Trophoblast cell (in vitro differentiated cells and primary cell): Measurements from ENCODE around the gene NR1D1.

ENCODE experiments used
- DNase-seq, 2 donors: peaks; one replicate each; pipeline ENCODE4 v3.0.0-alpha.2; 2016
- H2AFZ ChIP-seq: 2 replicates; pipeline ENCODE4 v1.6.1; 2013; ENCODE audit warnings: low read length, moderate library complexity, mild to moderate bottlenecking; ENCODE audit not compliant: insufficient read depth, poor library complexity
- H2AK5ac ChIP-seq: 2 replicates; pipeline ENCODE4 v1.6.1; 2013; ENCODE audit warnings: mild to moderate bottlenecking, low read length
- H2BK120ac ChIP-seq: 2 replicates; pipeline ENCODE4 v1.6.1; 2013; ENCODE audit warnings: low read length, mild to moderate bottlenecking, moderate library complexity; ENCODE audit not compliant: insufficient read depth, poor library complexity
- H2BK12ac ChIP-seq: 2 replicates; pipeline ENCODE4 v1.6.1; 2013; ENCODE audit warnings: mild to moderate bottlenecking, low read length, moderate library complexity
- H2BK5ac ChIP-seq: 2 replicates; pipeline ENCODE4 v1.6.1; 2013; ENCODE audit warnings: low read length, low read depth, moderate library complexity, mild to moderate bottlenecking; ENCODE audit not compliant: poor library complexity
- H3K14ac ChIP-seq: 2 replicates; pipeline ENCODE4 v1.6.1; 2013; ENCODE audit warnings: mild to moderate bottlenecking, low read length
- H3K18ac ChIP-seq: 2 replicates; pipeline ENCODE4 v1.6.1; 2013; ENCODE audit warnings: mild to moderate bottlenecking, low read length
- H3K23ac ChIP-seq: 2 replicates; pipeline ENCODE4 v1.6.1; 2013; ENCODE audit warnings: low read length
- H3K27ac ChIP-seq: 2 replicates; pipeline ENCODE4 v1.5.1; 2013; ENCODE audit warnings: low read depth, mild to moderate bottlenecking, inconsistent platforms, low read length, moderate library complexity
- H3K27me3 ChIP-seq: 2 replicates; pipeline ENCODE4 v1.6.1; 2013; ENCODE audit warnings: inconsistent platforms, mild to moderate bottlenecking, low read length, moderate library complexity; ENCODE audit not compliant: insufficient read depth
- H3K36me3 ChIP-seq, 2 experiments: 1 replicate in 1 of 2; 2 replicates in 1 of 2; pipeline ENCODE4 v1.6.1; 2013; ENCODE audit warnings: low read length in 2 of 2, mild to moderate bottlenecking in 2 of 2, moderate library complexity in 1 of 2; ENCODE audit not compliant: insufficient read depth in 2 of 2, control insufficient read depth in 1 of 2
- H3K4ac ChIP-seq: 2 replicates; pipeline ENCODE4 v1.6.1; 2013; ENCODE audit warnings: low read depth, mild to moderate bottlenecking, low read length, moderate library complexity
- H3K4me1 ChIP-seq, 2 experiments: 1 replicate in 1 of 2; 2 replicates in 1 of 2; pipeline ENCODE4 v1.6.1; 2013; ENCODE audit warnings: low read length in 2 of 2, mild to moderate bottlenecking in 2 of 2, moderate library complexity in 1 of 2; ENCODE audit not compliant: insufficient read depth in 2 of 2, control insufficient read depth in 1 of 2
- H3K4me2 ChIP-seq: 2 replicates; pipeline ENCODE4 v1.6.1; 2013; ENCODE audit warnings: inconsistent platforms, mild to moderate bottlenecking, low read length, moderate library complexity
- H3K4me3 ChIP-seq: 2 replicates; pipeline ENCODE4 v1.5.1; 2013; ENCODE audit warnings: mild to moderate bottlenecking, low read depth, low read length, inconsistent platforms
- H3K79me1 ChIP-seq: one replicate; pipeline ENCODE4 v1.6.1; 2013; ENCODE audit warnings: low read length
- H3K79me2 ChIP-seq: 2 replicates; pipeline ENCODE4 v1.6.1; 2013; ENCODE audit warnings: low read length, mild to moderate bottlenecking; ENCODE audit not compliant: control insufficient read depth, insufficient read depth, poor library complexity
- H3K9ac ChIP-seq: 2 replicates; pipeline ENCODE4 v1.6.1; 2013; ENCODE audit warnings: mild to moderate bottlenecking, low read length
- H3K9me3 ChIP-seq: 2 replicates; pipeline ENCODE4 v1.6.1; 2013; ENCODE audit warnings: low read depth, mild to moderate bottlenecking, control low read depth, inconsistent platforms, low read length; ENCODE audit not compliant: insufficient read depth
- H4K12ac ChIP-seq: 2 replicates; pipeline ENCODE4 v1.6.1; 2013; ENCODE audit warnings: low read depth, mild to moderate bottlenecking, low read length, moderate library complexity
- H4K8ac ChIP-seq: 2 replicates; pipeline ENCODE4 v1.6.1; 2013; ENCODE audit warnings: low read depth, mild to moderate bottlenecking, low read length, moderate library complexity
- H4K91ac ChIP-seq: one replicate; pipeline ENCODE4 v1.6.1; 2013; ENCODE audit warnings: low read depth, mild to moderate bottlenecking, low read length, moderate library complexity
- WGBS: extraction: QIAGEN DNeasy Blood & Tissue Kit; methylation state at CpG from one replicate; pipeline ENCODE4 v1.1.7; 2013; ENCODE audit warnings: missing lambda C conversion rate; ENCODE audit not compliant: insufficient read length, insufficient coverage; ENCODE audit errors: extremely low coverage; 5-methylcytosine and 5-hydroxymethylcytosine counted together

NR1D1 gene

DNA sequence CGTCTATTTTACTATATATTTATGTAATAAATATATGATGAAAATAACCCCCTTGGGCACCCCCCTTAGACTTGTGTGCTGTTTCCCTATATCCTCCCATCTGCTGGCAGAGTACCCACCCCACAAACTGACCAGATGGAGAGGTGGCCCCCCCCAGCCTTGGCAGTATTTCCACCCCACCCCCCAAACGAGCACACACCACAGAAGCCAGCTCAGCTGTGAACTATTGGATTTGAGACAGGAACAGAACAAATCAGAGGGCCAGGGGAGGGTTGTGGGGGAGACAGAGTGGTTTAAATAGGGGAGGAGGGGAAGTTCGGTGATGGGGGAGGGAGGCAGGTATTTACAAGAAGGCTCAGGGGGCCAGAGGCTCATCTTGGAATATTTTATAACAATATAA, 7.8 kb downstream of the NR1D1 start:
- no peak overlapping the region for H4K8ac ChIP-seq
- H3K9ac ChIP-seq = no peak overlapping the region
- H4K91ac ChIP-seq = no peak overlapping the region
- H3K4me3 ChIP-seq = no peak overlapping the region
- H3K23ac ChIP-seq = no peak overlapping the region
- no peak overlapping the region for H3K4me2 ChIP-seq
- no CpG with 5 or more reads among the region's 3 CpGs for WGBS
- no peaks in the 10 kb centered on the region for H3K79me2 ChIP-seq
- H2BK5ac ChIP-seq = no peak overlapping the region
- no peaks in the 10 kb centered on the region for H3K27me3 ChIP-seq
- H3K9me3 ChIP-seq = no peaks in the 10 kb centered on the region
- no peak overlapping the region for H2AK5ac ChIP-seq
- H3K79me1 ChIP-seq = no peaks in the 10 kb centered on the region
- no peak overlapping the region for H2AFZ ChIP-seq
- H3K4ac ChIP-seq = no peak overlapping the region
- peaks cover 0 to 2% of the 10 kb centered on the region in 2 experiments for H3K4me1 ChIP-seq
- no peak overlapping the region for H4K12ac ChIP-seq
- no peak for DNase-seq
- no peak overlapping the region for H3K14ac ChIP-seq
- no peak overlapping the region for H3K18ac ChIP-seq
- H2BK12ac ChIP-seq = no peak overlapping the region
- H2BK120ac ChIP-seq = no peak overlapping the region
- H3K36me3 ChIP-seq = peaks cover 19 to 21% of the 10 kb centered on the region in 2 experiments
- no peak overlapping the region for H3K27ac ChIP-seq

- no CpG with 5 or more reads among the region's 18 CpGs for WGBS
- Histone ChIP-seq H3K14ac (no peak overlapping the region), H3K27ac (no peak overlapping the region)
Observed at GRCh38 chr17:40091691-40092397, 8.5 kb downstream of the NR1D1 start.

GRCh38 chr17:40090237-40091119, 9.9 kb downstream of the NR1D1 start:
- Histone ChIP-seq H3K18ac (no peak overlapping the region), H4K8ac (no peak overlapping the region), H3K27ac (no peak overlapping the region), H3K4me3 (no peak overlapping the region), H3K4me1 (peaks cover 0 to 2% of the 10 kb centered on the region in 2 experiments), H4K12ac (no peak overlapping the region), H3K79me1 (no peaks in the 10 kb centered on the region), H3K9ac (no peak overlapping the region), H3K23ac (no peak overlapping the region), H4K91ac (no peak overlapping the region), H3K27me3 (no peaks in the 10 kb centered on the region), H2BK12ac (no peak overlapping the region), H2AFZ (no peak overlapping the region), H2BK5ac (no peak overlapping the region), H3K4ac (no peak overlapping the region), H3K14ac (no peak overlapping the region), H2BK120ac (no peak overlapping the region), H3K79me2 (no peaks in the 10 kb centered on the region), H3K9me3 (peaks cover 2% of the 10 kb centered on the region), H3K36me3 (peaks cover 20 to 26% of the 10 kb centered on the region in 2 experiments), H2AK5ac (no peak overlapping the region), H3K4me2 (no peak overlapping the region)
- no peak for DNase-seq
- WGBS = no CpG with 5 or more reads among the region's 14 CpGs

More at GRCh38 chr17:40091691-40092397, 8.5 kb downstream of the NR1D1 start:
- Histone ChIP-seq H2BK12ac (no peak overlapping the region), H3K9me3 (no peaks in the 10 kb centered on the region), H2BK5ac (no peak overlapping the region), H4K12ac (no peak overlapping the region), H2AFZ (no peak overlapping the region), H4K91ac (no peak overlapping the region), H3K36me3 (peaks cover 20 to 26% of the 10 kb centered on the region in 2 experiments), H3K4me2 (no peak overlapping the region), H3K4me1 (peaks cover 0 to 2% of the 10 kb centered on the region in 2 experiments), H3K18ac (no peak overlapping the region), H3K9ac (no peak overlapping the region), H3K79me1 (no peaks in the 10 kb centered on the region), H3K23ac (no peak overlapping the region), H4K8ac (no peak overlapping the region), H2BK120ac (no peak overlapping the region), H3K4me3 (no peak overlapping the region), H3K79me2 (no peaks in the 10 kb centered on the region), H3K27me3 (no peaks in the 10 kb centered on the region), H2AK5ac (no peak overlapping the region), H3K4ac (no peak overlapping the region)
- DNase-seq = no peak

DNA sequence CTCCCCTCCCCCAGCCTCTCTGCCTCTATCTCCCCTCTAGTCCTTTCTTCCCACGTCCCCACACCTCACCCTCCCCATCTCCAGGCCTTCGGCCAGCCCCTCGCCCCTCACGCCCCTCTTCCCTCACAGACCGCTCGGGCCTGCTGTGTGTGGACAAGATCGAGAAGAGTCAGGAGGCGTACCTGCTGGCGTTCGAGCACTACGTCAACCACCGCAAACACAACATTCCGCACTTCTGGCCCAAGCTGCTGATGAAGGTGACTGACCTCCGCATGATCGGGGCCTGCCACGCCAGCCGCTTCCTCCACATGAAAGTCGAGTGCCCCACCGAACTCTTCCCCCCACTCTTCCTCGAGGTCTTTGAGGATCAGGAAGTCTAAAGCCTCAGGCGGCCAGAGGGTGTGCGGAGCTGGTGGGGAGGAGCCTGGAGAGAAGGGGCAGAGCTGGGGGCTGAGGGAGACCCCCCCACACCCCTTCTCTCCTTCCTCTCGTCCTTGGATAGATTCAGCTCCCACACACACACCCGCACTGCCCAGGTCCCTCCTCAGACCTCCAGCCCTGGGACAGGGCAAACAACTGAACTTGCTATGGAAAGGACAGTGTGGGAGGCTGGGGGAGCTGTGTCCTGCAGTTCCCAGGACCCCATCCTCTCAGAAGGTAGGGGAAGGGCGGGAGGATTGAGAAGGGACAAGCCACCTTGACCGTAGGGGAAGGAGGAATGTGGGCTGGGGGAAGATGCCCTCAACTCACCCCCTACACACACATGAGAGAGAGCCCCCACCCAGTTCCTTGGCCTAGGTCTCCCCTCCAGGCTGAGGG, 11.1 kb downstream of the NR1D1 start:
- H2AFZ ChIP-seq = no peak overlapping the region
- WGBS = no CpG with 5 or more reads among the region's 26 CpGs
- no peak overlapping the region for H2BK5ac ChIP-seq
- no peak overlapping the region for H4K12ac ChIP-seq
- no peak overlapping the region for H3K18ac ChIP-seq
- H2AK5ac ChIP-seq = no peak overlapping the region
- no peak overlapping the region for H3K9ac ChIP-seq
- no peak overlapping the region for H3K23ac ChIP-seq
- H3K27ac ChIP-seq = no peak overlapping the region
- H2BK12ac ChIP-seq = no peak overlapping the region
- no peak overlapping the region for H2BK120ac ChIP-seq
- H3K36me3 ChIP-seq = peaks cover 19 to 26% of the 10 kb centered on the region in 2 experiments
- no peak overlapping the region for H4K8ac ChIP-seq
- no peak overlapping the region for H3K4me2 ChIP-seq
- H3K4ac ChIP-seq = no peak overlapping the region
- H3K27me3 ChIP-seq = no peaks in the 10 kb centered on the region
- H3K4me3 ChIP-seq = no peak overlapping the region
- DNase-seq = no peak
- peaks cover 0 to 2% of the 10 kb centered on the region in 2 experiments for H3K4me1 ChIP-seq
- H3K79me2 ChIP-seq = no peaks in the 10 kb centered on the region
- H3K9me3 ChIP-seq = peaks cover 2% of the 10 kb centered on the region
- no peaks in the 10 kb centered on the region for H3K79me1 ChIP-seq
- H3K14ac ChIP-seq = no peak overlapping the region
- H4K91ac ChIP-seq = no peak overlapping the region
